Sigmoid colon (tissue), 7 donors: ENCODE data around the gene ITSN2. TPM values are rescaled to one million over a fixed set of nuclear protein-coding genes. Genes with fewer than 3 reads are reported as not detected.
"Not testable (repeated sequence)": the region's sequence is repeated elsewhere in the genome, so short reads cannot be mapped to it uniquely, and the experiment has no call there.

Source experiments
- DNase-seq: peaks from one replicate; pipeline ENCODE4 v3.0.0-alpha.2; 2019
- H3K27ac ChIP-seq, 4 donors: fragments of 200-600 bp; sonication (generic); one replicate each; pipeline ENCODE4 v1.5.1; 2016 to 2019; ENCODE audit warnings: mild to moderate bottlenecking in 1 of 4
- H3K27me3 ChIP-seq, 3 donors: fragments of 200-600 bp; sonication (generic); one replicate each; pipeline ENCODE4 v1.5.1; 2019; ENCODE audit warnings: mild to moderate bottlenecking in 1 of 3
- H3K36me3 ChIP-seq, 4 donors: fragments of 200-600 bp; sonication (generic); one replicate each; pipeline ENCODE4 v1.5.1; 2016 to 2019
- H3K4me1 ChIP-seq, 4 donors: fragments of 200-600 bp; sonication (generic); one replicate each; pipeline ENCODE4 v1.5.1; 2017 to 2019
- H3K4me3 ChIP-seq, 4 donors: fragments of 200-600 bp; sonication (generic); one replicate each; pipeline ENCODE4 v1.5.1; 2017 to 2019; ENCODE audit warnings: mild to moderate bottlenecking in 2 of 4, moderate library complexity in 1 of 4
- H3K9me3 ChIP-seq, 4 donors: fragments of 200-600 bp in 3 of 4; sonication (generic) in 3 of 4; one replicate each; pipeline versions ENCODE4 v1.5.1 to v1.6.1; 2013 to 2019
- EP300 ChIP-seq, 4 donors: sonication (generic); formaldehyde crosslinking; IDR thresholded peaks; one replicate each; pipeline ENCODE4 v1.6.1; 2017; ENCODE audit warnings: antibody characterized with exemption in 4 of 4
- POLR2A ChIP-seq, 2 donors: fragments of 450-650 bp; IDR thresholded peaks; one replicate each; pipeline ENCODE4 v1.6.1; 2016; ENCODE audit warnings: antibody characterized with exemption in 2 of 2, mild to moderate bottlenecking in 2 of 2, moderate library complexity in 2 of 2
- POLR2AphosphoS5 ChIP-seq, 4 donors: sonication (generic); formaldehyde crosslinking; IDR thresholded peaks; one replicate each; pipeline ENCODE4 v1.6.1; 2017; ENCODE audit warnings: antibody characterized with exemption in 4 of 4
- WGBS, 2 donors: extraction: QIAGEN DNeasy Blood & Tissue Kit; methylation state at CpG; one replicate each; pipeline ENCODE4 v1.1.7; 2013; 5-methylcytosine and 5-hydroxymethylcytosine counted together
- intact Hi-C: fragments of 100-400 bp; cut with DNase I; formaldehyde crosslinking; loops from one replicate; pipeline ENCODE4 v1.15.1; 2023
- polyA plus RNA-seq, 3 donors: library from polyadenylated mRNA; stranded (reverse); fragments of 200-250 nt; gene quantifications; one replicate each; pipeline ENCODE4 v1.2.3, GENCODE V29; 2013
- total RNA-seq, 4 donors: library from RNA; depleted of rRNA; stranded (reverse); fragments of >200 nt; gene quantifications; one replicate each; pipeline ENCODE4 v1.1.0, GENCODE V29; 2016
- TF ChIP-seq, protein P1 (sequence below), 4 experiments: fragments of 450-650 bp in 3 of 4; fragments of 200-600 bp in 1 of 4; IDR thresholded peaks; one replicate each; pipeline ENCODE4 v1.5.1; 2016 to 2019; ENCODE audit warnings: antibody characterized with exemption in 4 of 4, mild to moderate bottlenecking in 3 of 4, moderate library complexity in 2 of 4
- donor health status: healthy with polysubstance abuse.
- donor health status: Bipolar disorder and iron deficiency.
- donor health status: healthy.

Gene ITSN2
- total RNA-seq (10 to 100 TPM; 56.0 to 73.6 (median 58.1) TPM), polyA plus RNA-seq (10 to 100 TPM; 19.2 to 27.0 (median 19.7) TPM)

DNA sequence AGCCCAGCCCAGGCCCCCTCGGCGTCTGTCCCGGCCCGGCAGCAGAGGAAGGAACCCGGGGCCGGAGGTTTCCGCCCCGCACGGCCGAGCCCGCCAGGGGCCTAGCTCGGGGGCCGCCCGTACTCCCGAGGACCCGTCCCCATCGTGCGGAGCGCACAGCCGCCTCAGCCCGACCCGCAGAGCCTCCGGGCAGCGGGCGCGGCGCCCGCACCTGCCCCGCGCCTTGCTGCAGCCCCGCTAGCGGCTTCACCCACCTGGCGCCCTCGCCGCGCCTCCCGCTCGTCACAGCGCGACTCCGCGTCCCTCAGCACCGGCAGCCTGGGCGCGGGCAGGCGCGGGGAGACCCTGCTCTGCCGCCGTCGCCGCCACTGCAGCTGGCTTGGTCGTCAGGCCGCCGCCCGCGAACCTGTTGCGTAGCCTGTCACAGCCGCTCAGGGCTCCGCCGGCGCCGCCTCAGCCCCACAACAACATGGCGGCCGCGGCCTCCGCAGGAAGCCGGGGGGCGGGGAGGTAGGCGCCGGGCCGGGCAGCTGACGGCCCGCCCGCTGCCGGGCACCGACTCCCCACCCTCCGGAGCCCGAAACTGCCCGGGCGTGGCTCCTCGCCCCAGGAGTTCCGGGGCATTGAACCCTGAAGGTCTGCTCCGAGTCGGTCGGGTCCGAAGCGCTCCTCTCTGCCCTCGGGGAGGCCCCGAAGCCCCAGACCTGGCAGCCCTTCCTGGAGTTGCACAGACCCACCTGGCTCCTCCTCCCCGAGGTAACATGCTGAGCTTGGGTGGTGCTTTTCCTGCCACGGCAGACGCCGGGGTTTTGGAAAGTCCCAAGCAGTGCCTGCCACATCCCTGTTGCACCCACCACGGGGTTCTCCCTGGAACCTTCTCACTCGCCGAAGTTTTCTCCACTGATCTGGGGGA lies at the start of gene ITSN2:
TSS of gene ITSN2 (minus strand) at position 487 of the 913 bp plus-strand sequence. CDS start 32,454 bp downstream, outside the sequence.
- Histone ChIP-seq H3K9me3 (no peaks in the 10 kb centered on the region), H3K4me1 (peaks cover 0 to 30% (median 17%) of the 10 kb centered on the region in 4 donors), H3K27ac (peak within 1 kb of the TSS; percentile 88 to 98 (median 94)), H3K4me3 (peak within 1 kb of the TSS; percentile 77 to 100 (median 94)), H3K27me3 (no peaks in the 10 kb centered on the region), H3K36me3 (no peaks in the 10 kb centered on the region)
- WGBS, 2 donors, result 1% methylated on average over 96 of the region's 96 CpGs
- TF ChIP-seq POLR2A (IDR thresholded peaks at IDR 0.05) (no peak), POLR2AphosphoS5 (IDR thresholded peaks at IDR 0.05) (peak in 3 of 4 donors; percentile 26 to 67 (median 64)), EP300 (IDR thresholded peaks at IDR 0.05) (no peak)
- TF ChIP-seq, protein P1, sequence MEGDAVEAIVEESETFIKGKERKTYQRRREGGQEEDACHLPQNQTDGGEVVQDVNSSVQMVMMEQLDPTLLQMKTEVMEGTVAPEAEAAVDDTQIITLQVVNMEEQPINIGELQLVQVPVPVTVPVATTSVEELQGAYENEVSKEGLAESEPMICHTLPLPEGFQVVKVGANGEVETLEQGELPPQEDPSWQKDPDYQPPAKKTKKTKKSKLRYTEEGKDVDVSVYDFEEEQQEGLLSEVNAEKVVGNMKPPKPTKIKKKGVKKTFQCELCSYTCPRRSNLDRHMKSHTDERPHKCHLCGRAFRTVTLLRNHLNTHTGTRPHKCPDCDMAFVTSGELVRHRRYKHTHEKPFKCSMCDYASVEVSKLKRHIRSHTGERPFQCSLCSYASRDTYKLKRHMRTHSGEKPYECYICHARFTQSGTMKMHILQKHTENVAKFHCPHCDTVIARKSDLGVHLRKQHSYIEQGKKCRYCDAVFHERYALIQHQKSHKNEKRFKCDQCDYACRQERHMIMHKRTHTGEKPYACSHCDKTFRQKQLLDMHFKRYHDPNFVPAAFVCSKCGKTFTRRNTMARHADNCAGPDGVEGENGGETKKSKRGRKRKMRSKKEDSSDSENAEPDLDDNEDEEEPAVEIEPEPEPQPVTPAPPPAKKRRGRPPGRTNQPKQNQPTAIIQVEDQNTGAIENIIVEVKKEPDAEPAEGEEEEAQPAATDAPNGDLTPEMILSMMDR (IDR thresholded peaks at IDR 0.05), result no peak
- intact Hi-C loops, result loop anchor here (2.0 kb wide), 1 partner anchor 56 kb away; no protein-coding TSS in a partner anchor
- peak; percentile 88 for DNase-seq

DNA sequence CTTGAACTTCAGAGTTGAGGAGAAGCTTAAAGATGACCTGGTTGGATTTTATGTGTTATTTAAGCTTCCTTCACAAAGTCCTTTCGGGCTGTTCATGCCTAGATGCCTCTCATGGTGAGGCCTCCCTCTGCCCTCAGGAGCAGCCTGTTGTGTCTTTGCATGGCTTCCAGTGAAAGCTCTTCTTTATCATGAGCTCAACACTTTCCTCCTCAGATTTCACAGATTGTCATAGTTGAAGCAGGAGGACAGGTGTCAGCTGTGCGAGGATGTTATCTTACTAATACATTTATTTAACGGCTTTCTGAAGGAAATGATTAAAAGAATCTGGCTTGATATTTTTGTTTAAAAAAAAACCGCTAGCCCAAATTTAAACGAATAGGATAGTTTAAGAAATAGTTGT lies 48.8 kb upstream of the ITSN2 start:
- 66 to 80% methylated on average over 5 of the region's 5 CpGs for WGBS, 2 donors
- intact Hi-C loops, result no loop called here
- H3K36me3 ChIP-seq, result no peaks in the 10 kb centered on the region

DNA sequence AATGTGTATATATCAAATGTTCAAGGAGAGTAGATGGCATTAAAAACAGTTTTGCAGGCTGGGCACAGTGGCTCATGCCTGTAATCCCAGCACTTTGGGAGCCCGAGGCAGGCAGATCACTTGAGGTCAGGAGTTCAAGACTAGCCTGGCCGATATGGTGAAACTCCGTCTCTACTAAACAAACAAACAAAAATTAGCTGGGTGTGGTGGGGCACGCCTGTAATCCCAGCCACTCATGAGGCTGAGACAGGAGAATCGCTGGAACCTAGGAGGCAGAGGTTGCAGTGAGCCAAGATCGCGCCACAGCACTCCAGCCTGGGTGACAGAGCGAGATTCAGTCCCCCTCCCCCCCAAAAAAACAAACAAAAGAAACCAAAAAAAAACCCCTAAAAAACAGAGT lies 48.4 kb upstream of the ITSN2 start:
- intact Hi-C loops, H3K4me3 ChIP-seq: not testable (repeated sequence)
- WGBS, 2 donors, result 16 to 70% methylated on average over 8 of the region's 8 CpGs

More for the DNA sequence above, 48.8 kb upstream of the ITSN2 start:
- no peak for DNase-seq
- Histone ChIP-seq H3K4me3 (no peak overlapping the region), H3K27ac (no peak overlapping the region), H3K27me3 (no peaks in the 10 kb centered on the region), H3K4me1 (peaks cover 0 to 9% (median under 1%) of the 10 kb centered on the region in 4 donors), H3K9me3 (no peaks in the 10 kb centered on the region)
- TF ChIP-seq POLR2A (IDR thresholded peaks at IDR 0.05) (no peak), POLR2AphosphoS5 (IDR thresholded peaks at IDR 0.05) (no peak), EP300 (IDR thresholded peaks at IDR 0.05) (no peak)
- TF ChIP-seq, protein P1 (IDR thresholded peaks at IDR 0.05), result no peak

DNA sequence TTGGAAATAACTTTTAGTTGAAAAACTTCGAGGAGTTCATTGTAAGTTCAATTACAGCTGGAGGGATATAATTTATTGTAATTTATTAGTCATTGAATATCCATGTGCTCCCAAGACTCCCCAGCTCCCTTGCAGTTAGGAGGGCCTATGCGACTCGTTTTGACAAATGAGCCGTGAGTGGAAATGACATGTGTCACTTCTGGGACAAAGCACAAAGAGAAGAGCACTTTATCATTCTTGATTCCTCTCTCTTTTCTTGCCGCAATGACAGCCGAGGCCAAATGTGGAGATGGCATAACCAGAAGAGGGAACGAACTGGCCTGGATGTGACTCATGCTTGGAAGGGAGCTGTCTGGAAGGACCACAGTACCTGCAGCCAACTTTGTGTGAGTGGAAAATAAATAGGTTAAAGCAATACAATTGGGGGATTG lies 44.2 kb upstream of the ITSN2 start:
- TF ChIP-seq, protein P1 (IDR thresholded peaks at IDR 0.05), result no peak
- TF ChIP-seq POLR2AphosphoS5 (IDR thresholded peaks at IDR 0.05) (peak in 1 of 4 donors; percentile 53), EP300 (IDR thresholded peaks at IDR 0.05) (no peak), POLR2A (IDR thresholded peaks at IDR 0.05) (no peak)
- Histone ChIP-seq H3K9me3 (no peaks in the 10 kb centered on the region), H3K27me3 (peaks cover 4 to 19% (median 4%) of the 10 kb centered on the region in 3 donors), H3K4me1 (peaks cover 0 to 22% (median 8%) of the 10 kb centered on the region in 4 donors), H3K4me3 (no peak overlapping the region), H3K36me3 (no peaks in the 10 kb centered on the region), H3K27ac (peak overlapping the region in 2 of 4 donors; percentile 30 to 48)
- 81 to 83% methylated on average over 7 of the region's 7 CpGs for WGBS, 2 donors
- intact Hi-C loops, result no loop called here
- DNase-seq, result peak; percentile 72

More for the DNA sequence above, 48.4 kb upstream of the ITSN2 start:
- DNase-seq, H3K9me3 ChIP-seq, H3K27ac ChIP-seq, H3K36me3 ChIP-seq, H3K27me3 ChIP-seq: not testable (repeated sequence)
- peaks cover 0 to 13% (median 4%) of the 10 kb centered on the region in 4 donors for H3K4me1 ChIP-seq

DNA sequence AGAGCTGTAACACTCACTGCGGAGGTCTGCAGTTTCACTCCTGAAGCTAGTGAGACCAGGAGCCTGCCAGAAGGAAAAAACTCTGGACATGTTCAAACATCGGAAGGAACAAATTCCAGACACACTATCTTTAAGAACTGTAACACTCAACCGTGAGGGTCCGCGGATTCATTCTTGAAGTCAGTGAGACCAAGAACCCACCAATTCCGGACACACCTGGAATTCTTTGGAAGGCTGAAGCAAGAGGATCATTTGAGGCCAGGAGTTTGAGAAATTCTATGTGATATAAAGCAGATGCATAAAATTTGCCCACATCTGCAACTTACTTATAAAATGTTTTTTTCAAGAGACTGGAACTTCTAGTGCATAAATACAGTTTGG lies 43.5 kb upstream of the ITSN2 start:
- H3K27ac ChIP-seq, result peak overlapping the region in 2 of 4 donors; percentile 30 to 48
- no peak for DNase-seq
- H3K4me3 ChIP-seq, result no peak overlapping the region
- H3K27me3 ChIP-seq, result peaks cover 4 to 19% (median 4%) of the 10 kb centered on the region in 3 donors
- no peaks in the 10 kb centered on the region for H3K9me3 ChIP-seq
- 86 to 95% methylated on average over 6 of the region's 6 CpGs for WGBS, 2 donors
- TF ChIP-seq POLR2AphosphoS5 (IDR thresholded peaks at IDR 0.05), result peak in 1 of 4 donors; percentile 6
- TF ChIP-seq POLR2A (IDR thresholded peaks at IDR 0.05), result no peak
- intact Hi-C loops, result no loop called here
- H3K36me3 ChIP-seq, result no peaks in the 10 kb centered on the region
- peaks cover 0 to 22% (median 8%) of the 10 kb centered on the region in 4 donors for H3K4me1 ChIP-seq
